Immature natural killer cell (primary cell): ENCODE results near the gene NUDT14. TPM values are rescaled to one million over a fixed set of nuclear protein-coding genes. Genes with fewer than 3 reads are reported as not detected.
A peak's percentile ranks its signal among the peaks of the same experiment; 100 is the strongest.

Source experiments
- DNase-seq, 3 donors: peaks; one replicate each; pipeline ENCODE4 v3.0.0; 2022; ENCODE audit warnings: mixed read lengths in 1 of 3
- H3K27ac Mint-ChIP-seq, 6 donors: one replicate each; pipeline ENCODE4 v1.8.0; 2020; ENCODE audit warnings: mixed read lengths in 6 of 6, mild to moderate bottlenecking in 5 of 6, inconsistent platforms in 4 of 6, moderate library complexity in 3 of 6
- H3K27me3 Mint-ChIP-seq, 3 donors: one replicate each; pipeline ENCODE4 v1.8.0; 2020 to 2021; ENCODE audit warnings: low read depth in 3 of 3, mild to moderate bottlenecking in 3 of 3, mixed read lengths in 3 of 3, moderate library complexity in 3 of 3, inconsistent platforms in 1 of 3
- H3K36me3 Mint-ChIP-seq, 3 donors: one replicate each; pipeline ENCODE4 v1.8.0; 2020; ENCODE audit warnings: mixed read lengths in 3 of 3, inconsistent platforms in 2 of 3, mild to moderate bottlenecking in 2 of 3
- H3K4me1 Mint-ChIP-seq, 2 donors: one replicate each; pipeline ENCODE4 v1.8.0; 2020; ENCODE audit warnings: inconsistent platforms in 2 of 2, mild to moderate bottlenecking in 2 of 2, mixed read lengths in 2 of 2, moderate library complexity in 1 of 2
- H3K4me3 Mint-ChIP-seq, 5 donors: one replicate each; pipeline ENCODE4 v1.8.0; 2020; ENCODE audit warnings: mild to moderate bottlenecking in 5 of 5, mixed read lengths in 5 of 5, inconsistent platforms in 3 of 5, moderate library complexity in 3 of 5
- H3K9me3 Mint-ChIP-seq, 6 donors: one replicate each; pipeline ENCODE4 v1.8.0; 2020; ENCODE audit warnings: mild to moderate bottlenecking in 6 of 6, mixed read lengths in 6 of 6, inconsistent platforms in 4 of 6, moderate library complexity in 3 of 6
- polyA plus RNA-seq, 3 donors: library from polyadenylated mRNA; unstranded; fragments of 300-500 nt; fragmentation: Illumina TruSeq; gene quantifications; one replicate each; pipeline ENCODE4 v1.2.3, GENCODE V29; 2021

Gene NUDT14
- 10 to 100 TPM; 21.9 to 29.7 (median 27.3) TPM for polyA plus RNA-seq

- Mint-ChIP-seq H3K27me3 (peaks cover 2 to 3% (median 2%) of the 10 kb centered on the region in 3 donors), H3K4me3 (peak within 1 kb of the TSS; percentile 73 to 86 (median 79)), H3K27ac (peak within 1 kb of the TSS in 5 of 6 donors; percentile 34 to 81 (median 67)), H3K9me3 (no peaks in the 10 kb centered on the region), H3K4me1 (peaks cover 17 to 25% of the 10 kb centered on the region in 2 donors), H3K36me3 (no peaks in the 10 kb centered on the region)
- DNase-seq = peak; percentile 74 to 79 (median 77)
These were observed at the start of gene NUDT14 for GRCh38 chr14:105180592-105181548. Gene NUDT14, minus strand, starts transcription at chr14:105181312. Its CDS starts 103 bp downstream, at chr14:105181209.

- Mint-ChIP-seq H3K36me3 (peaks cover 0 to 5% (median 4%) of the 10 kb centered on the region in 3 donors), H3K9me3 (no peaks in the 10 kb centered on the region), H3K4me1 (no peaks in the 10 kb centered on the region), H3K27me3 (no peaks in the 10 kb centered on the region), H3K4me3 (no peak overlapping the region), H3K27ac (peak overlapping the region in 1 of 6 donors; percentile 53)
- no peak for DNase-seq
These were observed 48.1 kb upstream of the NUDT14 start for GRCh38 chr14:105229099-105229655.

- no peak overlapping the region for H3K4me3 Mint-ChIP-seq
- no peaks in the 10 kb centered on the region for H3K4me1 Mint-ChIP-seq
- no peaks in the 10 kb centered on the region for H3K9me3 Mint-ChIP-seq
- DNase-seq = no peak
- H3K27ac Mint-ChIP-seq = no peak overlapping the region
- peaks cover 0 to 10% (median 4%) of the 10 kb centered on the region in 3 donors for H3K36me3 Mint-ChIP-seq
- H3K27me3 Mint-ChIP-seq = no peaks in the 10 kb centered on the region
These were observed 47.5 kb upstream of the NUDT14 start for GRCh38 chr14:105228562-105228961.

DNA sequence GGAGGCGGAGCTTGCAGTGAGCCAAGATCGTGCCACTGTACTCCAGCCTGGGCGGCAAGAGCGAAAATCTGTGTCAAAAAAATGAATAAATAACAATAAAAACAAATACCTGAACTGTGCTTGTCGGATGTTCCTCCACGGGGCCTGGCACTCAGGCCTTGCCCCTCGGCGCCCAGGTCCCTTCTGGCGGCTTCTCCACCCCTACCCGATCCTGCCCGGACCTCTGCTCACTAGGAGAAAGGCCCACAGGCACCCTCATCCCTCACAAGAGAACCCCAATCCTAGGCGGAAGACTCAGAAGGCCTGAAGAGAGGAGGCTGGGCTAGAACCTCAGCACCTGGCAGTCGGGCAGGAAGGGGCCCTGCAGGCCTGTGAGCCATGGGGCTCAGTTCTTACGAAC, 46.2 kb upstream of the NUDT14 start:
- Mint-ChIP-seq H3K9me3 (no peaks in the 10 kb centered on the region), H3K27ac (no peak overlapping the region), H3K4me3 (no peak overlapping the region), H3K27me3 (no peaks in the 10 kb centered on the region), H3K4me1 (no peaks in the 10 kb centered on the region), H3K36me3 (peaks cover 4 to 18% (median 10%) of the 10 kb centered on the region in 3 donors)
- no peak for DNase-seq

DNA sequence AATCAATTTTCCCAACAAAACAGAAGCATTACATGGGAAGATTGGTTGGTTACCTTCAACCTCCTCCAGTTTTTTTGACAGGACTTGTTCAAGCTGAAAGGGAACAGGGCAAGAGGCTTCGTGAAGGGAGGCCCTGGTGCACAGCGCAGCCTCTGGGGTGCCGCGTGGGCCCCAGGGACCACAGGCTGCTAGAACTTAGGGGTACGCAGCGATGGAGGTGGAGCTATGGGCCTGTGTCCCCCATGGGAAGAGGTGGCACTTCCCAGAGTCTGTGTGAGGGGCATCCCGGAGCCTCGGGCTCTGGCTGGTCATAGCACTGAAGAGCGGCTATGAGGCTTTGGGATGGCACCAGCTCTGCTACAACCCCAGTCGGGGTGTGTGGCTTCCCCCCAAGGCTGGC, 45.1 kb upstream of the NUDT14 start:
- Mint-ChIP-seq H3K36me3 (peaks cover 4 to 25% (median 16%) of the 10 kb centered on the region in 3 donors), H3K4me3 (no peak overlapping the region), H3K27ac (no peak overlapping the region), H3K4me1 (no peaks in the 10 kb centered on the region), H3K9me3 (no peaks in the 10 kb centered on the region), H3K27me3 (peaks cover 0 to 2% (median 1%) of the 10 kb centered on the region in 3 donors)
- no peak for DNase-seq

DNA sequence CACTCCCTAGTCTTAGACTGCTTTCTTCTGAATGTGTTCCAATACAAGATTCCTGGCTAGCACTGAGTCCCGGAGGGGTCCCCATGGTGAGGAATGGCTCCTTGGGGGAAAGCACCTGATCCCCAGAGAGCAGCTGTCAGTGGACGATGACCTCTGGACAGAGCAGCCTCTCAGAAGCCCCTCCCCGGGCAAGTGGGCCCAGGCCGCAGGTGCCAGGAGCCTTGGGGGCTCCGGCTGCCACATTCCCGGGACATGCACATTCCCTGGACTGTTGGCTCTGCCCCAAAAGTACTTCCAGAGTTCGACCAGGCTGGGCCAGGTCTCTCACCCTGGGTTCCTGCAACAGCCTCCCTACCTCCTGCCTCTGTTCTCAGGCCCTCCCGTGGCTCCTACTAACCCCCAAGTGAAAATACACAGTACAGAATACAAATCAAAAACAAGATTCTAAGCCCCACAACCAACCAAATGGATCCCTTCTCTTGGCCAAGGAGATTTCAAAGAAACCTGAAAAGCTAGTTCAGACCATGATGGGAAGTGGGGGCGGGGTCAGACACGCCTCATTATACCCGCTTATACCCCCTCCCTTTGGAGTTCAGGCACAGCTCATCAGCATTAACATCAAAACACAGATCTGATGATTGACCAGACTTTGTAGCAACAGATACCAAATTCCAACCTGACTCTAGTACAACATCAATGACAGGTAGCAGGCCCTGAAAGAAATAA, 43.9 kb upstream of the NUDT14 start:
- Mint-ChIP-seq H3K4me1 (no peaks in the 10 kb centered on the region), H3K4me3 (no peak overlapping the region), H3K36me3 (peaks cover 4 to 25% (median 16%) of the 10 kb centered on the region in 3 donors), H3K27ac (no peak overlapping the region), H3K9me3 (no peaks in the 10 kb centered on the region), H3K27me3 (peaks cover 0 to 5% (median 1%) of the 10 kb centered on the region in 3 donors)
- no peak for DNase-seq

GRCh38 chr14:105223770-105224544, 42.8 kb upstream of the NUDT14 start:
- Mint-ChIP-seq H3K4me1 (no peaks in the 10 kb centered on the region), H3K4me3 (no peak overlapping the region), H3K27ac (no peak overlapping the region), H3K27me3 (peaks cover 0 to 5% (median 1%) of the 10 kb centered on the region in 3 donors), H3K36me3 (peaks cover 4 to 25% (median 16%) of the 10 kb centered on the region in 3 donors), H3K9me3 (no peaks in the 10 kb centered on the region)
- DNase-seq = no peak

DNA sequence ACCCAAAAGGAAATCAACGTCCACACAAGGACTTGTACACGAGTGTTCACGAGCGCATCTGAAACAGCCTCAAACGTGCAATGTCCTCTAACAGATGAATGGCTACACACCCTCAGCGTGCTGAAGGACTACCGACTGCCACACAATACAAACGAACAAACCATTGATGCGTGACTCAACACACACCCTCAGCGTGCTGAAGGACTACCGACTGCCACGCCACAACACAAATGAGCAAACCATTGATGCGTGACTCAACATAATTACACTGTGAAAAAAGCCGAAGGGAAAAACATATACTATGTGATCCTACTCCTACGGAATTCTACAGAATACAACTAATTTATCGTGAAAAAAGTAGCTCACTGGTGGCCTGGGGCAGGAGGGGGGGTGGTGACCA, 42.1 kb upstream of the NUDT14 start:
- no peak for DNase-seq
- Mint-ChIP-seq H3K27me3 (peaks cover 0 to 5% (median 1%) of the 10 kb centered on the region in 3 donors), H3K4me1 (no peaks in the 10 kb centered on the region), H3K36me3 (peaks cover 4 to 25% (median 16%) of the 10 kb centered on the region in 3 donors), H3K4me3 (no peak overlapping the region), H3K9me3 (no peaks in the 10 kb centered on the region), H3K27ac (no peak overlapping the region)

GRCh38 chr14:105221598-105222178, 40.6 kb upstream of the NUDT14 start:
- peaks cover 4 to 25% (median 16%) of the 10 kb centered on the region in 3 donors for H3K36me3 Mint-ChIP-seq
- H3K27ac Mint-ChIP-seq = no peak overlapping the region

DNA sequence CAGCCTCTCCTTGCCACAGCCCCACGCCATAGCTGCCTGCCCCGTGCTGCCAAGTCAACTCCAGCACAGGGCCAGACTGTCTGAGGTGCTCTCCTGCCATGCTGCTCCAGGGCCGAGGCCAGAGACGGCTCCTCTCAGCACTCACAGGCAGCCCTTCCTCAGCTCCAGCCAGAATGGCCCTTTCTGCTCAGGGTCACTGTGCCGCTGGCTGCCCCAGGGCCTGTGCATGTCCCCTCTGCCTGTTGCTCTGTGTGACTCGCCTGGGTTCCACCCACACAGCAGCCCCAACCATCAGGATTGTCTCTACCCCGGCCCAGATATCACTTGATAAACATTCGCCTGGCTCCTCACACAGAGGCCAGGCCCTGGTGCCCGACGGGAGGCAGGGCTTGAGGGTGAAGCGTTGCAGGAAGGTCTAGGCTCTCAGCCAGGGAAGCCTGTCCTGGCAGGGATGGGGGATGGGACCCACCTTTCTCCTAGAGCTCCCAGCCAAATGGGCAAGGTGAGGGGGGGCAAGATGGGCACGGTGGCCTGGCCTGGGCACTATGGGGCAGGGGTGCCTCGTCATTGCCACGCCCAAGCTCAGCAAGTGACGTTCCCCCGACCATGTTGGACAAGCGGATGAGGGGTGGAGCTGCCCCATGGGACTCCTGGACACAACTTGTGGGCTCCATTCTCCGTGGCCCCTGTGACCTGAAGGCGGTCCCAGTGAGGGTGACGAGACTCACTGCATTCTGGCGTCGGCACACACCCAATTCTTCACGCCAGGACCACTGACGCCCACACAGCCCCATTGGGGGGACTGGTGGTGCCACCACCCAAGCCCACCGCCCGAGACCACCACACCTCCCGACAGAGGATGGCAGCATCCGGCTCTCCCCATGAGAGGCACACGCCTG, 39.8 kb upstream of the NUDT14 start:
- peaks cover 0 to under 1% of the 10 kb centered on the region in 2 donors for H3K4me1 Mint-ChIP-seq
- H3K27ac Mint-ChIP-seq = no peak overlapping the region
- no peak for DNase-seq
- peaks cover 6 to 27% (median 16%) of the 10 kb centered on the region in 3 donors for H3K36me3 Mint-ChIP-seq
- H3K27me3 Mint-ChIP-seq = peaks cover 0 to 5% (median 1%) of the 10 kb centered on the region in 3 donors
- no peaks in the 10 kb centered on the region for H3K9me3 Mint-ChIP-seq
- H3K4me3 Mint-ChIP-seq = no peak overlapping the region

More at GRCh38 chr14:105221598-105222178, 40.6 kb upstream of the NUDT14 start:
- Mint-ChIP-seq H3K9me3 (no peaks in the 10 kb centered on the region), H3K27me3 (peaks cover 0 to 5% (median 1%) of the 10 kb centered on the region in 3 donors), H3K4me1 (no peaks in the 10 kb centered on the region), H3K4me3 (no peak overlapping the region)
- no peak for DNase-seq

- Mint-ChIP-seq H3K4me1 (peaks cover 2 to 12% of the 10 kb centered on the region in 2 donors), H3K27me3 (peaks cover 0 to 5% (median 1%) of the 10 kb centered on the region in 3 donors), H3K36me3 (peaks cover 10 to 29% (median 12%) of the 10 kb centered on the region in 3 donors), H3K9me3 (no peaks in the 10 kb centered on the region), H3K27ac (peak overlapping the region in 1 of 6 donors; percentile 67), H3K4me3 (no peak overlapping the region)
- no peak for DNase-seq
These were observed 38.6 kb upstream of the NUDT14 start for GRCh38 chr14:105219753-105220152.

DNA sequence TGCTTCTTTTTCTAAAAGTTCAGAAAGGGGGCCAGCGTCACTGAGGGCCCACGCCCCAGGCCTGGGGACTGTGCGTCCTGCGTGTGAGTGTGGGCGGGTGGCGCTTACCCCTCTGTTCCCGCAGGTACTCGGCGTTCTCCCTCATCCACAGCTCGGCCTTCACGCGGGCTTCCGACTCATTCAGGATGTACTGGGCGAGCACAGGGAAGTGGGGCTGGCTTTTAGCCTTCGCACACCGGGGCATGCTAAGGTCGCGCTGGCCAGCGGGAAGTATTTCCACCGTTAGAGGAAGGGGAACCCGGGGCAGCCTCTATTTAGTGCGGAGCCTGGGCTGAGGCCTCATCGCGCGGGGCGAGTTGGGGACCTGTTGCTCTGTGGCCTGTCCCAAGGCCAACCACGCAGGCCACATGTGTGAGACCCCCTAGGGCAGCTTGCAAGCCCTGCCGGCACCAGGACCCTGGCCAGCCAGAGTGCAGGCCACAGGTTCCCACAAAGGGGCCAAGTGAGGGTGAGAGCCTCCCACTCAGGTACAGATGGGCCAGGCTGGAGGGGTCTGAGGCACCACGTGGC, 38.0 kb upstream of the NUDT14 start:
- peaks cover 0 to 5% (median 1%) of the 10 kb centered on the region in 3 donors for H3K27me3 Mint-ChIP-seq
- H3K4me3 Mint-ChIP-seq = no peak overlapping the region
- H3K36me3 Mint-ChIP-seq = peaks cover 10 to 29% (median 12%) of the 10 kb centered on the region in 3 donors
- no peak overlapping the region for H3K27ac Mint-ChIP-seq
- no peaks in the 10 kb centered on the region for H3K9me3 Mint-ChIP-seq
- H3K4me1 Mint-ChIP-seq = peaks cover 2 to 12% of the 10 kb centered on the region in 2 donors
- no peak for DNase-seq
